GM23338 (cell line): ENCODE results near the gene OR6B2. TPM values are rescaled to one million over a fixed set of nuclear protein-coding genes. Genes with fewer than 3 reads are reported as not detected.

ENCODE experiments used
- ATAC-seq: fragments of 200-7000 bp; cut with Tn5 transposase; 3 replicates; pipeline ENCODE4 v1.9.1; 2020
- DNase-seq: peaks from one replicate; pipeline ENCODE4 v3.0.0-alpha.2; 2015; ENCODE audit warnings: low spot score
- H2AFZ ChIP-seq: fragments of 200-600 bp; sonication (generic); 2 replicates; pipeline ENCODE4 v1.8.0; 2016; ENCODE audit warnings: antibody characterized with exemption, mild to moderate bottlenecking, moderate library complexity
- H3F3A ChIP-seq: fragments of 200-600 bp; sonication (generic); replicated peaks from 2 replicates; pipeline ENCODE4 v1.8.0; 2017; ENCODE audit warnings: antibody characterized with exemption, mixed run types, low read depth
- H3K27ac ChIP-seq: fragments of 200-600 bp; sonication (generic); 2 replicates; pipeline ENCODE4 v1.6.1; 2016; ENCODE audit warnings: low read depth
- H3K27me3 ChIP-seq: fragments of 200-600 bp; sonication (generic); 2 replicates; pipeline ENCODE4 v1.8.0; 2016; ENCODE audit warnings: mild to moderate bottlenecking, mixed run types, moderate library complexity; ENCODE audit not compliant: insufficient read depth
- H3K36me3 ChIP-seq: fragments of 200-600 bp; sonication (generic); 2 replicates; pipeline ENCODE4 v1.8.0; 2016; ENCODE audit warnings: mild to moderate bottlenecking; ENCODE audit not compliant: insufficient read depth
- H3K4me1 ChIP-seq: fragments of 200-600 bp; sonication (generic); 2 replicates; pipeline ENCODE4 v1.8.0; 2016; ENCODE audit warnings: mild to moderate bottlenecking, moderate library complexity; ENCODE audit not compliant: insufficient read depth
- H3K4me2 ChIP-seq: fragments of 200-600 bp; sonication (generic); 2 replicates; pipeline ENCODE4 v1.7.1; 2017; ENCODE audit warnings: mixed run types
- H3K4me3 ChIP-seq: fragments of 200-600 bp; sonication (generic); 2 replicates; pipeline ENCODE4 v1.6.1; 2016; ENCODE audit warnings: mixed run types
- H3K79me2 ChIP-seq: fragments of 200-600 bp; sonication (generic); replicated peaks from 2 replicates; pipeline ENCODE4 v1.8.0; 2017; ENCODE audit warnings: mild to moderate bottlenecking; ENCODE audit not compliant: insufficient read depth
- H3K9me2 ChIP-seq: fragments of 200-600 bp; sonication (generic); 2 replicates; pipeline ENCODE4 v1.8.0; 2017; ENCODE audit not compliant: insufficient read depth
- H4K20me1 ChIP-seq: fragments of 200-600 bp; sonication (generic); replicated peaks from 2 replicates; pipeline ENCODE4 v1.8.0; 2017; ENCODE audit warnings: mild to moderate bottlenecking; ENCODE audit not compliant: insufficient read depth
- H3K27ac Mint-ChIP-seq: 2 replicates; pipeline ENCODE4 v1.8.0; 2020; ENCODE audit warnings: inconsistent platforms, mild to moderate bottlenecking, moderate library complexity, mixed read lengths
- H3K27me3 Mint-ChIP-seq: 3 replicates; pipeline ENCODE4 v1.8.0; 2022; ENCODE audit warnings: low read depth, mild to moderate bottlenecking, moderate library complexity, mixed read lengths, inconsistent platforms; ENCODE audit not compliant: insufficient read depth, poor library complexity
- H3K36me3 Mint-ChIP-seq: 3 replicates; pipeline ENCODE4 v1.8.0; 2021; ENCODE audit warnings: low read depth, mild to moderate bottlenecking, inconsistent platforms, moderate library complexity, mixed read lengths
- H3K4me1 Mint-ChIP-seq: 3 replicates; pipeline ENCODE4 v1.8.0; 2020; ENCODE audit warnings: mild to moderate bottlenecking, inconsistent platforms, mixed read lengths
- H3K4me3 Mint-ChIP-seq: 3 replicates; pipeline ENCODE4 v1.8.0; 2021; ENCODE audit warnings: moderate library complexity, mild to moderate bottlenecking, inconsistent platforms, mixed read lengths
- H3K9me3 Mint-ChIP-seq: 3 replicates; pipeline ENCODE4 v1.8.0; 2020; ENCODE audit warnings: moderate library complexity, mild to moderate bottlenecking, inconsistent platforms, mixed read lengths
- CREB1 ChIP-seq: fragments of 250-450 bp; sonication (Bioruptor Pico); IDR thresholded peaks from 2 replicates; pipeline ENCODE4 v1.5.0; 2020; ENCODE audit warnings: low read depth, mild to moderate bottlenecking, moderate library complexity
- CTCF ChIP-seq, 2 experiments: fragments of 200-600 bp in 1 of 2; sonication (generic) in 1 of 2; conservative IDR thresholded peaks; 2 replicates each; pipeline versions ENCODE4 v1.5.1 to v1.6.1; 2016 to 2017; ENCODE audit warnings: antibody characterized with exemption in 2 of 2, low read depth in 2 of 2, mild to moderate bottlenecking in 2 of 2, moderate library complexity in 1 of 2
- ETS1 ChIP-seq: IDR thresholded peaks from 2 replicates; pipeline ENCODE4 v1.6.1; 2016; ENCODE audit warnings: antibody characterized with exemption
- EZH2 ChIP-seq: fragments of 200-600 bp; sonication (generic); IDR thresholded peaks from one replicate; pipeline ENCODE4 v1.8.0; 2017; ENCODE audit warnings: antibody characterized with exemption, mild to moderate bottlenecking, low read depth; ENCODE audit not compliant: unreplicated experiment
- EZH2phosphoT487 ChIP-seq: fragments of 200-600 bp; sonication (generic); IDR thresholded peaks from one replicate; pipeline ENCODE4 v1.8.1; 2018; ENCODE audit warnings: antibody characterized with exemption; ENCODE audit not compliant: unreplicated experiment
- JUNB ChIP-seq: IDR thresholded peaks from one replicate; pipeline ENCODE4 v1.6.1; 2016; ENCODE audit warnings: antibody characterized with exemption; ENCODE audit not compliant: unreplicated experiment
- NANOG ChIP-seq: IDR thresholded peaks from 2 replicates; pipeline ENCODE4 v1.6.1; 2016; ENCODE audit warnings: antibody characterized with exemption, borderline replicate concordance
- POLR2AphosphoS5 ChIP-seq: IDR thresholded peaks from 2 replicates; pipeline ENCODE4 v1.6.1; 2016; ENCODE audit warnings: antibody characterized with exemption, low read depth
- REST ChIP-seq: IDR thresholded peaks from one replicate; pipeline ENCODE4 v1.6.1; 2018; ENCODE audit warnings: antibody characterized with exemption; ENCODE audit not compliant: unreplicated experiment
- STAT1 ChIP-seq: IDR thresholded peaks from one replicate; pipeline ENCODE4 v1.6.1; 2016; ENCODE audit warnings: antibody characterized with exemption; ENCODE audit not compliant: unreplicated experiment
- ZNF114 ChIP-seq: fragments of 250-450 bp; sonication (Bioruptor Pico); IDR thresholded peaks from 2 replicates; pipeline ENCODE4 v1.5.0; 2020; ENCODE audit warnings: mild to moderate bottlenecking, moderate library complexity
- ZNF331 ChIP-seq: fragments of 250-450 bp; sonication (Bioruptor Pico); IDR thresholded peaks from 2 replicates; pipeline ENCODE4 v1.5.0; 2020; ENCODE audit warnings: low read depth, mild to moderate bottlenecking, moderate library complexity
- ZNF462 ChIP-seq: fragments of 250-450 bp; sonication (Bioruptor Pico); IDR thresholded peaks from 2 replicates; pipeline ENCODE4 v1.5.0; 2020; ENCODE audit warnings: mild to moderate bottlenecking, moderate library complexity
- polyA plus RNA-seq: library from polyadenylated mRNA; unstranded; fragments of >200 nt; fragmentation: Nextera tagmentation; extraction: Ambion mirVana; gene quantifications from 2 replicates; pipeline ENCODE4 v1.2.1, GENCODE V29; 2016
- total RNA-seq: library from RNA; depleted of rRNA; stranded (reverse); fragments of >200 nt; shearing (Covaris generic); gene quantifications from 2 replicates; pipeline ENCODE4 v1.2.3, GENCODE V29; 2014

The OR6B2 gene
- total and polyA plus RNA-seq, 2 experiments from 2014 or later: not detected

- H2AFZ ChIP-seq: no peak overlapping the region
- no peaks in the 10 kb centered on the region for H4K20me1 ChIP-seq
- H3K79me2 ChIP-seq: no peaks in the 10 kb centered on the region
- H3K36me3 ChIP-seq: no peaks in the 10 kb centered on the region
- H3K4me1 ChIP-seq: no peaks in the 10 kb centered on the region; the same call in 1 of the 2 replicates
- Mint-ChIP-seq H3K27me3 (peaks cover 5% of the 10 kb centered on the region), H3K27ac (peak overlapping the region; percentile 36; the same call in 1 of the 2 replicates), H3K4me1 (peaks cover 5% of the 10 kb centered on the region; the same call in 1 of the 3 replicates), H3K9me3 (no peaks in the 10 kb centered on the region), H3K36me3 (no peaks in the 10 kb centered on the region), H3K4me3 (no peak overlapping the region)
- no peak overlapping the region for H3K27ac ChIP-seq
- peak; percentile 57 for DNase-seq
- H3K4me3 ChIP-seq: no peak overlapping the region
- no peak for TF ChIP-seq STAT1
- TF ChIP-seq ETS1: no peak
- no peak for TF ChIP-seq ZNF331 (CRISPR knock-in tag)
- TF ChIP-seq REST: no peak
- no peak for TF ChIP-seq NANOG
- no peak for TF ChIP-seq CTCF (conservative IDR thresholded peaks at IDR 0.05; ENCODE audit: low read depth in 2 of 2)
- no peak for TF ChIP-seq JUNB
- no peak for TF ChIP-seq EZH2
- TF ChIP-seq POLR2AphosphoS5: no peak
- TF ChIP-seq ZNF462 (CRISPR knock-in tag): no peak
- no peak for TF ChIP-seq CREB1 (CRISPR knock-in tag)
- TF ChIP-seq EZH2phosphoT487: no peak
- TF ChIP-seq ZNF114 (CRISPR knock-in tag): no peak
- ATAC-seq: peak; percentile 70
- H3K27me3 ChIP-seq: peaks cover 10% of the 10 kb centered on the region; the same call in 1 of the 2 replicates
- H3F3A ChIP-seq: no peaks in the 10 kb centered on the region
- H3K9me2 ChIP-seq: no peaks in the 10 kb centered on the region
- no peak overlapping the region for H3K4me2 ChIP-seq
These were observed 3.1 kb upstream of the OR6B2 start for GRCh38 chr2:240033330-240033678.
